ENCODE data around the gene MYH7B. TPM values are rescaled to one million over a fixed set of nuclear protein-coding genes. Genes with fewer than 3 reads are reported as not detected.

Gene MYH7B
- total RNA-seq, 1 experiment from 2014 or later, result 0.74 TPM

DNA sequence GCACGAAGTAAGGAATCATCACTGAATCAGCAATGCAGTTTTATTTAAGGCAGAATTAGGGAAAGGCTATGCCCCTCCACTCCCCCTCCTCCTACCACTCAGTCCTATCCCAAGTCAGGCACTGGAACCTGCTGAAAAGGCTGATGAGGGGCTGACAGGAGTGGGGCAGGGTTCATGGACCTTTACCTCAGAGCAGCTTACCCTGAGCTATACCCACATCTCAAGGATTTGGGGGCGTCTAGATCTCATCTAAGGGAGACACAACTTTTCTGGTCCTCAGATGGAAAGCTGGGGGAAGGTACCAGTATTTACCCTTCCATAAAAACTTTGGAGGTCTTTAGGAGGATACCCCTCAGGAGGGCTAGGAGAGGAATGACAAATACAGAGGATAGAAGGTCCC, 27.3 kb upstream of the MYH7B start (continued):
- no peak for TF ChIP-seq SP1 (IDR thresholded peaks at IDR 0.05; ENCODE audit: low read depth)
- TF ChIP-seq TCF7L2 (IDR thresholded peaks at IDR 0.05; ENCODE audit: borderline replicate concordance, extremely low read depth, insufficient read depth, insufficient read length), result no peak
- no peak for TF ChIP-seq JUND (IDR thresholded peaks at IDR 0.05)
- TF ChIP-seq ZNF274 (IDR thresholded peaks at IDR 0.05; ENCODE audit: low read depth, low read length), result no peak
- no peak for TF ChIP-seq SRF (IDR thresholded peaks at IDR 0.05; ENCODE audit: low read depth)
- TF ChIP-seq POLR2AphosphoS5 (IDR thresholded peaks at IDR 0.05; ENCODE audit: low read depth, low read length), result no peak
- no peak for TF ChIP-seq FOSL1 (IDR thresholded peaks at IDR 0.05; ENCODE audit: low read depth)
- TF ChIP-seq, protein P1, sequence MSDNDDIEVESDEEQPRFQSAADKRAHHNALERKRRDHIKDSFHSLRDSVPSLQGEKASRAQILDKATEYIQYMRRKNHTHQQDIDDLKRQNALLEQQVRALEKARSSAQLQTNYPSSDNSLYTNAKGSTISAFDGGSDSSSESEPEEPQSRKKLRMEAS (IDR thresholded peaks at IDR 0.05), result no peak
- TF ChIP-seq EGR1 (IDR thresholded peaks at IDR 0.05; ENCODE audit: low read depth), result no peak

DNA sequence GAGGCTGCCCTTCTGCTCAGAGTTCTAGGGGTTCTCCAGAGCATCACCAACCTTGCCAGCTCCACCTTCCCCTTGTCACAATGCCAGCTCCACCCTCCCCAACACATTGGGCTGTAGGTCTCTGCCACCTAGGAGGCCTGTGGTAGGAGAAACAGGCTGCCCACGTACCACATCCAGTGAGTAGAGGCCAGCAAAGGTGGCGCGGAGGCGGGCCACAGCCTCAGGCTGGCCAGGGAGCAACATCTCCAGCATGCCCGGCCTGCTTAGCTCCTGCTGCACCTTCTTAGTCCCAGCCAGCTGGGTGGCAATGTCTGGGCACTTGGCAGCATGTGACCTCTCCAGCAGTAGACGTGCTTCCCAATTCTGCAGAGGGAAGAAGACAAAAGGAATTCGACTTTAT, 23.9 kb upstream of the MYH7B start:
- POLR2A ChIA-PET, result no interaction called here
- no peak overlapping the region for H3K4me3 ChIP-seq (replicated peaks in 1 of 2; ENCODE audit: low read depth in 1 of 2, low read length in 2 of 2)
- no peaks in the 10 kb centered on the region for H3K27me3 ChIP-seq (ENCODE audit: insufficient read depth, low read length)
- TF ChIP-seq EGR1 (IDR thresholded peaks at IDR 0.05; ENCODE audit: low read depth) (no peak), RAD21 (IDR thresholded peaks at IDR 0.05; ENCODE audit: low read depth) (no peak), POLR2A (IDR thresholded peaks at IDR 0.05; ENCODE audit: borderline replicate concordance, extremely low read depth, insufficient read depth, insufficient read length) (no peak), SP1 (IDR thresholded peaks at IDR 0.05; ENCODE audit: low read depth) (no peak), ZNF274 (IDR thresholded peaks at IDR 0.05; ENCODE audit: low read depth, low read length) (no peak), TCF7L2 (IDR thresholded peaks at IDR 0.05; ENCODE audit: borderline replicate concordance, extremely low read depth, insufficient read depth, insufficient read length) (no peak), CBX3 (IDR thresholded peaks at IDR 0.05; ENCODE audit: low read depth) (no peak), ZFX (IDR thresholded peaks at IDR 0.05) (no peak), ELF1 (IDR thresholded peaks at IDR 0.05; ENCODE audit: borderline replicate concordance, low read depth) (no peak), JUND (IDR thresholded peaks at IDR 0.05) (no peak), EZH2 (IDR thresholded peaks at IDR 0.05) (no peak), EZH2phosphoT487 (IDR thresholded peaks at IDR 0.05; ENCODE audit: borderline replicate concordance) (no peak)
- TF ChIP-seq, protein P1 (IDR thresholded peaks at IDR 0.05), result no peak
- TF ChIP-seq, protein P2, sequence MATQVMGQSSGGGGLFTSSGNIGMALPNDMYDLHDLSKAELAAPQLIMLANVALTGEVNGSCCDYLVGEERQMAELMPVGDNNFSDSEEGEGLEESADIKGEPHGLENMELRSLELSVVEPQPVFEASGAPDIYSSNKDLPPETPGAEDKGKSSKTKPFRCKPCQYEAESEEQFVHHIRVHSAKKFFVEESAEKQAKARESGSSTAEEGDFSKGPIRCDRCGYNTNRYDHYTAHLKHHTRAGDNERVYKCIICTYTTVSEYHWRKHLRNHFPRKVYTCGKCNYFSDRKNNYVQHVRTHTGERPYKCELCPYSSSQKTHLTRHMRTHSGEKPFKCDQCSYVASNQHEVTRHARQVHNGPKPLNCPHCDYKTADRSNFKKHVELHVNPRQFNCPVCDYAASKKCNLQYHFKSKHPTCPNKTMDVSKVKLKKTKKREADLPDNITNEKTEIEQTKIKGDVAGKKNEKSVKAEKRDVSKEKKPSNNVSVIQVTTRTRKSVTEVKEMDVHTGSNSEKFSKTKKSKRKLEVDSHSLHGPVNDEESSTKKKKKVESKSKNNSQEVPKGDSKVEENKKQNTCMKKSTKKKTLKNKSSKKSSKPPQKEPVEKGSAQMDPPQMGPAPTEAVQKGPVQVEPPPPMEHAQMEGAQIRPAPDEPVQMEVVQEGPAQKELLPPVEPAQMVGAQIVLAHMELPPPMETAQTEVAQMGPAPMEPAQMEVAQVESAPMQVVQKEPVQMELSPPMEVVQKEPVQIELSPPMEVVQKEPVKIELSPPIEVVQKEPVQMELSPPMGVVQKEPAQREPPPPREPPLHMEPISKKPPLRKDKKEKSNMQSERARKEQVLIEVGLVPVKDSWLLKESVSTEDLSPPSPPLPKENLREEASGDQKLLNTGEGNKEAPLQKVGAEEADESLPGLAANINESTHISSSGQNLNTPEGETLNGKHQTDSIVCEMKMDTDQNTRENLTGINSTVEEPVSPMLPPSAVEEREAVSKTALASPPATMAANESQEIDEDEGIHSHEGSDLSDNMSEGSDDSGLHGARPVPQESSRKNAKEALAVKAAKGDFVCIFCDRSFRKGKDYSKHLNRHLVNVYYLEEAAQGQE (IDR thresholded peaks at IDR 0.05; ENCODE audit: low read depth), result no peak
- TF ChIP-seq, protein P3, sequence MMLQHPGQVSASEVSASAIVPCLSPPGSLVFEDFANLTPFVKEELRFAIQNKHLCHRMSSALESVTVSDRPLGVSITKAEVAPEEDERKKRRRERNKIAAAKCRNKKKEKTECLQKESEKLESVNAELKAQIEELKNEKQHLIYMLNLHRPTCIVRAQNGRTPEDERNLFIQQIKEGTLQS (IDR thresholded peaks at IDR 0.05), result no peak
- TF ChIP-seq, protein P4, sequence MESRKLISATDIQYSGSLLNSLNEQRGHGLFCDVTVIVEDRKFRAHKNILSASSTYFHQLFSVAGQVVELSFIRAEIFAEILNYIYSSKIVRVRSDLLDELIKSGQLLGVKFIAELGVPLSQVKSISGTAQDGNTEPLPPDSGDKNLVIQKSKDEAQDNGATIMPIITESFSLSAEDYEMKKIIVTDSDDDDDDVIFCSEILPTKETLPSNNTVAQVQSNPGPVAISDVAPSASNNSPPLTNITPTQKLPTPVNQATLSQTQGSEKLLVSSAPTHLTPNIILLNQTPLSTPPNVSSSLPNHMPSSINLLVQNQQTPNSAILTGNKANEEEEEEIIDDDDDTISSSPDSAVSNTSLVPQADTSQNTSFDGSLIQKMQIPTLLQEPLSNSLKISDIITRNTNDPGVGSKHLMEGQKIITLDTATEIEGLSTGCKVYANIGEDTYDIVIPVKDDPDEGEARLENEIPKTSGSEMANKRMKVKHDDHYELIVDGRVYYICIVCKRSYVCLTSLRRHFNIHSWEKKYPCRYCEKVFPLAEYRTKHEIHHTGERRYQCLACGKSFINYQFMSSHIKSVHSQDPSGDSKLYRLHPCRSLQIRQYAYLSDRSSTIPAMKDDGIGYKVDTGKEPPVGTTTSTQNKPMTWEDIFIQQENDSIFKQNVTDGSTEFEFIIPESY (IDR thresholded peaks at IDR 0.05; ENCODE audit: extremely low read depth, insufficient replicate concordance, low read length), result no peak
- no TSS peak for BruUV-seq (replicated peaks)
- no peaks in the 10 kb centered on the region for H3K79me2 ChIP-seq (ENCODE audit: insufficient read depth, low read length)
- no peak overlapping the region for H2AFZ ChIP-seq (ENCODE audit: low read depth, low read length, poor library complexity, severe bottlenecking)
- CTCF ChIA-PET, result no interaction called here
- no peak for DNase-seq (ENCODE audit: low read depth, low spot score)
- peaks cover 0 to 2% of the 10 kb centered on the region in 2 experiments; a peak in 2 of 4 replicates for H3K4me1 ChIP-seq (ENCODE audit: control insufficient read depth in 1 of 2, insufficient read depth in 2 of 2, low read length in 2 of 2)
- no peak overlapping the region for H3K9ac ChIP-seq (ENCODE audit: low read length)
- no peak overlapping the region for H3K27ac ChIP-seq (ENCODE audit: low read depth, low read length)
- H3K9me3 ChIP-seq (ENCODE audit: control insufficient read depth in 1 of 2, insufficient read depth in 1 of 2, low read depth in 1 of 2, low read length in 2 of 2), result no peaks in the 10 kb centered on the region
- H3K4me2 ChIP-seq (ENCODE audit: low read length), result no peak overlapping the region
- ATAC-seq, result no peak
- peaks cover 31 to 40% of the 10 kb centered on the region in 2 experiments; a peak in 3 of 4 replicates for H3K36me3 ChIP-seq (ENCODE audit: control insufficient read depth in 1 of 2, insufficient read depth in 2 of 2, low read length in 2 of 2)
- no peaks in the 10 kb centered on the region for H3K9me2 ChIP-seq (ENCODE audit: insufficient read depth)
- no peaks in the 10 kb centered on the region for H4K20me1 ChIP-seq (ENCODE audit: insufficient read depth)
- intact Hi-C loops (cut with micrococcal nuclease), result no loop called here
- RAD21 ChIA-PET (ENCODE audit: low non-redundant PET in 1 of 2, low total read pairs in 2 of 2, uncharacterized antibody in 2 of 2, unreplicated experiment in 2 of 2), result no interaction called here
